Measurements from ENCODE around the gene LETM1. TPM values are rescaled to one million over a fixed set of nuclear protein-coding genes. Genes with fewer than 3 reads are reported as not detected.

Gene LETM1
- total and polyA plus RNA-seq, 2 of the 8 experiments (the other 6 are each of a cell fraction or from before 2014, with no cell fraction given), result 19.8 to 50.1 TPM

- TF ChIP-seq USF2 (IDR thresholded peaks at IDR 0.05; ENCODE audit: low read length) (no peak), JUND (IDR thresholded peaks at IDR 0.05; ENCODE audit: low read length) (no peak), HDAC2 (IDR thresholded peaks at IDR 0.05; ENCODE audit: borderline replicate concordance in 1 of 2, low read depth in 2 of 2, low read length in 2 of 2) (no peak), POLR2A (IDR thresholded peaks at IDR 0.05; ENCODE audit: control extremely low read depth in 1 of 2, low read depth in 2 of 2, low read length in 2 of 2) (no peak), KDM1A (IDR thresholded peaks at IDR 0.05; ENCODE audit: borderline replicate concordance, low read length) (no peak)
These were observed 79.3 kb downstream of the LETM1 start (continued) for GRCh38 chr4:1776521-1777161.
